HG03439 (cell line): ENCODE results near the gene CHD2.
"Not testable (repeated sequence)": the region's sequence is repeated elsewhere in the genome, so short reads cannot be mapped to it uniquely, and the experiment has no call there.

Experiments
- ATAC-seq: cut with Tn5 transposase; IDR thresholded peaks from one replicate; pipeline ENCODE4 v1.9.1; 2021; ENCODE audit warnings: mild to moderate bottlenecking, moderate library complexity; ENCODE audit not compliant: unreplicated experiment

Gene CHD2

GRCh38 chr15:92899948-92900730 lies at the start of gene CHD2:
TSS of gene CHD2 (plus strand) at chr15:92900324. CDS start at chr15:92901238, 914 bp downstream.
- peak; percentile 70 for ATAC-seq

- no peak for ATAC-seq
These were observed 46.9 kb upstream of the CHD2 start for GRCh38 chr15:92853222-92853621.

- ATAC-seq = no peak
These were observed 38.4 kb upstream of the CHD2 start for GRCh38 chr15:92861742-92862141.

- no peak for ATAC-seq
These were observed 35.9 kb upstream of the CHD2 start for GRCh38 chr15:92864127-92864814.

- no peak for ATAC-seq
These were observed 30.7 kb upstream of the CHD2 start for GRCh38 chr15:92869263-92869940.

- no peak for ATAC-seq
These were observed 30.0 kb upstream of the CHD2 start for GRCh38 chr15:92870010-92870591.

GRCh38 chr15:92872967-92873366 lies 27.2 kb upstream of the CHD2 start:
- not testable (repeated sequence) for ATAC-seq

GRCh38 chr15:92877000-92877399 lies 23.1 kb upstream of the CHD2 start:
- no peak for ATAC-seq

- ATAC-seq = no peak
These were observed 22.7 kb upstream of the CHD2 start for GRCh38 chr15:92877416-92877815.

- no peak for ATAC-seq
These were observed 21.5 kb upstream of the CHD2 start for GRCh38 chr15:92878593-92879053.

- no peak for ATAC-seq
These were observed 20.0 kb upstream of the CHD2 start for GRCh38 chr15:92879949-92880725.

GRCh38 chr15:92880796-92881195 lies 19.3 kb upstream of the CHD2 start:
- no peak for ATAC-seq

GRCh38 chr15:92881211-92881754 lies 18.8 kb upstream of the CHD2 start:
- no peak for ATAC-seq

GRCh38 chr15:92881802-92882696 lies 18.1 kb upstream of the CHD2 start:
- ATAC-seq = peak; percentile 96

- peak; percentile 53 for ATAC-seq
These were observed 17.4 kb upstream of the CHD2 start for GRCh38 chr15:92882697-92883162.

- peak; percentile 3 for ATAC-seq
These were observed 16.8 kb upstream of the CHD2 start for GRCh38 chr15:92883163-92883875.

GRCh38 chr15:92883876-92884435 lies 16.2 kb upstream of the CHD2 start:
- no peak for ATAC-seq
